Ascending aorta (tissue), 2 donors: ENCODE data around the gene TFDP2. TPM values are rescaled to one million over a fixed set of nuclear protein-coding genes. Genes with fewer than 3 reads are reported as not detected.
"Not testable (repeated sequence)": the region's sequence is repeated elsewhere in the genome, so short reads cannot be mapped to it uniquely, and the experiment has no call there.

Experiments
- DNase-seq, 2 donors: peaks; one replicate each; pipeline ENCODE4 v3.0.0-alpha.2; 2019; ENCODE audit warnings: low spot score in 2 of 2
- H3K27ac ChIP-seq, 2 donors: fragments of 200-600 bp; sonication (generic); one replicate each; pipeline ENCODE4 v1.5.1; 2016 to 2017; ENCODE audit warnings: mild to moderate bottlenecking in 1 of 2
- H3K27me3 ChIP-seq: fragments of 200-600 bp; sonication (generic); one replicate; pipeline ENCODE4 v1.5.1; 2017
- H3K36me3 ChIP-seq, 2 donors: fragments of 200-600 bp; sonication (generic); one replicate each; pipeline ENCODE4 v1.5.1; 2016
- H3K4me1 ChIP-seq, 2 donors: fragments of 200-600 bp; sonication (generic); one replicate each; pipeline ENCODE4 v1.5.1; 2016 to 2017; ENCODE audit warnings: mild to moderate bottlenecking in 1 of 2
- H3K4me3 ChIP-seq, 2 donors: fragments of 200-600 bp; sonication (generic); one replicate each; pipeline ENCODE4 v1.5.1; 2016 to 2017; ENCODE audit warnings: mild to moderate bottlenecking in 1 of 2
- H3K9me3 ChIP-seq, 2 donors: fragments of 200-600 bp; sonication (generic); one replicate each; pipeline ENCODE4 v1.5.1; 2016
- CTCF ChIP-seq, 3 experiments: fragments of 200-600 bp in 2 of 3; fragments of 450-650 bp in 1 of 3; sonication (generic) in 2 of 3; IDR thresholded peaks; one replicate each; pipeline ENCODE4 v1.5.1; 2016 to 2019; ENCODE audit warnings: antibody characterized with exemption in 3 of 3, mild to moderate bottlenecking in 1 of 3, moderate library complexity in 1 of 3
- intact Hi-C: fragments of 100-400 bp; cut with DNase I; formaldehyde crosslinking; loops from one replicate; pipeline ENCODE4 v1.15.1; 2023
- total RNA-seq: library from RNA; depleted of rRNA; stranded (reverse); fragments of >200 nt; gene quantifications from one replicate; pipeline ENCODE4 v1.1.0, GENCODE V29; 2016

TFDP2 gene
- total RNA-seq, 1 donor from 2014 or later: 23.0 TPM

GRCh38 chr3:141928631-141929270 lies 220.6 kb downstream of the TFDP2 start:
- no peak for TF ChIP-seq CTCF (IDR thresholded peaks at IDR 0.05)
- H3K4me1 ChIP-seq: no peaks in the 10 kb centered on the region
- H3K36me3 ChIP-seq: peaks cover 7 to 30% of the 10 kb centered on the region in 2 donors
- no peak overlapping the region for H3K4me3 ChIP-seq
- intact Hi-C loops: no loop called here
- no peak overlapping the region for H3K27ac ChIP-seq
- H3K9me3 ChIP-seq: no peaks in the 10 kb centered on the region
- DNase-seq: no peak
- no peaks in the 10 kb centered on the region for H3K27me3 ChIP-seq

- peaks cover 14 to 45% of the 10 kb centered on the region in 2 donors for H3K36me3 ChIP-seq
- no peak overlapping the region for H3K27ac ChIP-seq
- no peak for DNase-seq
- intact Hi-C loops: no loop called here
- TF ChIP-seq CTCF (IDR thresholded peaks at IDR 0.05): no peak
- H3K27me3 ChIP-seq: no peaks in the 10 kb centered on the region
- no peak overlapping the region for H3K4me3 ChIP-seq
- H3K9me3 ChIP-seq: no peaks in the 10 kb centered on the region
- H3K4me1 ChIP-seq: no peaks in the 10 kb centered on the region
These were observed 222.4 kb downstream of the TFDP2 start for GRCh38 chr3:141926929-141927328.

GRCh38 chr3:141925677-141926076 lies 223.7 kb downstream of the TFDP2 start:
- H3K27ac ChIP-seq, H3K4me3 ChIP-seq, H3K9me3 ChIP-seq, intact Hi-C loops, H3K27me3 ChIP-seq, DNase-seq, H3K4me1 ChIP-seq: not testable (repeated sequence)
- H3K36me3 ChIP-seq: peaks cover 12 to 47% of the 10 kb centered on the region in 2 donors

- no peaks in the 10 kb centered on the region for H3K27me3 ChIP-seq
- TF ChIP-seq CTCF (IDR thresholded peaks at IDR 0.05): no peak
- intact Hi-C loops: no loop called here
These were observed 228.0 kb downstream of the TFDP2 start for GRCh38 chr3:141921316-141921715.

GRCh38 chr3:141920701-141921100 lies 228.6 kb downstream of the TFDP2 start:
- H3K4me3 ChIP-seq: no peak overlapping the region
- no peak for DNase-seq
- no peaks in the 10 kb centered on the region for H3K27me3 ChIP-seq
- H3K27ac ChIP-seq: no peak overlapping the region
- peaks cover 14 to 56% of the 10 kb centered on the region in 2 donors for H3K36me3 ChIP-seq
- H3K4me1 ChIP-seq: no peaks in the 10 kb centered on the region
- H3K9me3 ChIP-seq: no peaks in the 10 kb centered on the region
- intact Hi-C loops: no loop called here
- TF ChIP-seq CTCF (IDR thresholded peaks at IDR 0.05): no peak

More at GRCh38 chr3:141921316-141921715, 228.0 kb downstream of the TFDP2 start:
- H3K4me1 ChIP-seq: no peaks in the 10 kb centered on the region
- no peak overlapping the region for H3K27ac ChIP-seq
- H3K4me3 ChIP-seq: no peak overlapping the region
- H3K36me3 ChIP-seq: peaks cover 14 to 57% of the 10 kb centered on the region in 2 donors
- no peaks in the 10 kb centered on the region for H3K9me3 ChIP-seq
- DNase-seq: no peak

- H3K4me1 ChIP-seq: no peaks in the 10 kb centered on the region
- no peaks in the 10 kb centered on the region for H3K27me3 ChIP-seq
- H3K27ac ChIP-seq: no peak overlapping the region
- no peak for DNase-seq
- no peak for TF ChIP-seq CTCF (IDR thresholded peaks at IDR 0.05)
- no peaks in the 10 kb centered on the region for H3K9me3 ChIP-seq
- peaks cover 16 to 47% of the 10 kb centered on the region in 2 donors for H3K36me3 ChIP-seq
- intact Hi-C loops: no loop called here
- no peak overlapping the region for H3K4me3 ChIP-seq
These were observed 233.6 kb downstream of the TFDP2 start for GRCh38 chr3:141915766-141916165.
